ENCODE measurements around the gene SAMD7.

SAMD7 gene

GRCh38 chr3:169965562-169966427 is 54.4 kb downstream of the SAMD7 start:
- no peak for DNase-seq (ENCODE audit: extremely low read depth in 1 of 2, low read depth in 1 of 2)

- DNase-seq (ENCODE audit: extremely low read depth in 1 of 2, low read depth in 1 of 2): peak; percentile 87 to 93
Measured at GRCh38 chr3:169966428-169966950, 55.1 kb downstream of the SAMD7 start, which contains the start of gene SEC62. TSS of gene SEC62 (plus strand) at chr3:169966807. CDS start at chr3:169966823, 16 bp downstream.

GRCh38 chr3:169966951-169967915 is 55.9 kb downstream of the SAMD7 start:
- DNase-seq (ENCODE audit: extremely low read depth in 1 of 2, low read depth in 1 of 2): peak in 1 of 2 donors; percentile 31

GRCh38 chr3:169968224-169968885 is 57.0 kb downstream of the SAMD7 start:
- no peak for DNase-seq (ENCODE audit: extremely low read depth in 1 of 2, low read depth in 1 of 2)

GRCh38 chr3:169969174-169970095 is 58.1 kb downstream of the SAMD7 start:
- DNase-seq (ENCODE audit: extremely low read depth in 1 of 2, low read depth in 1 of 2): no peak

GRCh38 chr3:169970847-169971246 is 59.5 kb downstream of the SAMD7 start:
- no peak for DNase-seq (ENCODE audit: extremely low read depth in 1 of 2, low read depth in 1 of 2)

GRCh38 chr3:169971522-169971921 is 60.1 kb downstream of the SAMD7 start:
- DNase-seq (ENCODE audit: extremely low read depth in 1 of 2, low read depth in 1 of 2): no peak

GRCh38 chr3:169980055-169980454 is 68.7 kb downstream of the SAMD7 start:
- no peak for DNase-seq (ENCODE audit: extremely low read depth in 1 of 2, low read depth in 1 of 2)

- no peak for DNase-seq (ENCODE audit: extremely low read depth in 1 of 2, low read depth in 1 of 2)
Measured at GRCh38 chr3:169984292-169984691, 72.9 kb downstream of the SAMD7 start.

All from activated CD8-positive, alpha-beta memory T cell treated with anti-CD3 and anti-CD28 coated beads for 1 hour (primary cell).